Activated CD4-positive, alpha-beta T cell treated with anti-CD3 and anti-CD28 coated beads, Interleukin-2, amount 50 U/mL, for 24 hours (primary cell): ENCODE data around the gene KCNF1.

Experiments used
- DNase-seq, 2 donors: peaks; one replicate each; pipeline ENCODE4 v3.0.0-alpha.2; 2020; ENCODE audit warnings: low read depth in 1 of 2, low spot score in 1 of 2

The KCNF1 gene

GRCh38 chr2:10879624-10880585 is 31.8 kb upstream of the KCNF1 start:
- DNase-seq, result no peak

GRCh38 chr2:10880586-10881321 is 31.0 kb upstream of the KCNF1 start:
- no peak for DNase-seq

- no peak for DNase-seq
Measured at GRCh38 chr2:10882568-10882967, 29.2 kb upstream of the KCNF1 start.

GRCh38 chr2:10883066-10883465 is 28.7 kb upstream of the KCNF1 start:
- no peak for DNase-seq

DNA sequence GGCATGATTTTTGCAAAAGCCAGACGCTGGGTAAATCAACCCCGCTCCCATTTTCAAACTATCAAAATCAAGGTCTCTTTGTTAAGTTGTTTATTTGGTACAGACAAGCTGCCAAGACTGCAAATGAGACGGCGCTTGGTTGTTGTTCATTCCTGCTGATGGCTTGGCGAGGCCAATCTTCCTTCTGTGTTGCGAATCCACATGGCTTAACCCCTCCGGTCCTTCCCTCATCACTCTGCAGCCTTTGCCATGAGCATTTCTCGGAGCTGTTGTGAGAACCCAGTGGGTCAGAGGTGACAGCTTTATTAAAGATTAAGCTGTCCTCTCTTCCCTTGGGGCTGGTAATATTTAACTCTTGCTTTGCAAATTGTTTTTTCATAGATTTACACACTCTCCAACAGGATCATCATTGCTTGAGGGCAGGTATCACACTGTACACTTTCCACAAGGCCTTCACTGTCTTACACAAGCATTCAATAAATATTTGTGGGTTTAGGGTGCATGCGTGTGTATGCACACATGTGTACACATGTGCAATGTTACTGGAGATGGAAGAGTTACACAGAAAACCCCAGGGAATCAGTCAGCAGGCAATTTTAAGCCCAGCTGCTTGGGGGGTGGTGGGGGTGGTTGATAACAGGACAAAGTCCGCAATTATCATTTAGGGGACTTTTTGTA is 27.8 kb upstream of the KCNF1 start:
- no peak for DNase-seq

GRCh38 chr2:10884574-10884975 is 27.2 kb upstream of the KCNF1 start:
- DNase-seq, result no peak

- no peak for DNase-seq
Measured at GRCh38 chr2:10885094-10885860, 26.5 kb upstream of the KCNF1 start.

DNA sequence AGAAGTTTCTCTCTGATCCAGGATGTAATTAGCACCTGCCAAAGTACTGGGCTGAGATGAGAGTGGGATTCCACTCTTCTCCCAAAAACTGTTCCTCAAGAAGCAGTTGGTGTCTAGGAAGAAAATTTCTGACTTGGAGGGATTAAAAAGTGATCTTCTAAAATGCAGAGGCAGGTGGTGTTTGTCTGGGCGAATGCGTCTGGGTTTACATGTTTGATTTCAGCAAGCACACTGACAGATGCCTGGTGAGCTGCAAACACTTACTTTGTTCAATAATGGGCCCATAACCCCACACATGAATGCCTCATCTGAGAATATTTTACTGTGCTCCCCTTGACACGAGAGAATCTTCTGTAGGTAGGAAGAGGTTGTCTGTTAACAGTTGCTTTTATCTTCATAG is 24.3 kb upstream of the KCNF1 start:
- no peak for DNase-seq

- DNase-seq, result no peak
Measured at GRCh38 chr2:10889651-10890215, 22.0 kb upstream of the KCNF1 start.

GRCh38 chr2:10890706-10891270 is 20.9 kb upstream of the KCNF1 start:
- DNase-seq, result no peak

DNA sequence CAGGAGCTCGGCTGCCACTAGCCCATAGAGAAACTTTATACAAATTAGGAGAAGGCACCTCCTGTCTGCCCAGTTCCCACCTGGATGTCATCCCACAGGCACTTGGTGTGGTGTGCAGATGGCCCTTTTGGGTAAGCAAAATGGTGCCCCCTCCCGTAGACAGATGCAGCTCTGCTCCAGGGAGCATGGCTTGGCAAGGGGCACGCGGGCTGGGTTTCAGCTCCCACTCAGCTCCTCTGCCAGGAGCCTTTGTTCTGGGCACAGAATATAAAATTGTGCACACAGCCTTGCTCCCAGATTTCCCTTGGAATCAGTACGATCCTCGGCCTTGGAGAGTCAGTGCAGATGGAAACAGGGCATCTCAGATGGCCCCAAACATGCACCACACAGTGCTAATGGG is 20.3 kb upstream of the KCNF1 start:
- no peak for DNase-seq

- DNase-seq, result no peak
Measured at GRCh38 chr2:10891848-10892247, 19.9 kb upstream of the KCNF1 start.

DNA sequence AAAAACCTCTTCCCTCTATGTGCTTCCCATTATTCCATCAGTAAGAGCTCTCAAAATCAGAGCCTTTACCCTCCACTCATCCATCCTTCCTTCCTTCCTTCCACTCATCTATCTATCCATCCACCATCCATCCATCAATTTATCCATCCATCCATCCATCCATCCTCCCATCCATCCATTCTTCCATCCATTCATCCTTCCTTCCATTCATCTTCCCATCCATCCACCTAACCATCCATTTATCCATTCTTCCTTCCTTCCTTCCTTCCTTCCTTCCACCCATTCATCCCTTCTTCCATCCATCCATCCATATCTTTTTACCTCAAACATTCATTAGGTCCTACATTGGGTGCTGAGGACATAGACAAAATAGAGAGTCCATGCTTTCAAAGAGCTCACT is 19.4 kb upstream of the KCNF1 start:
- DNase-seq, result no peak

DNA sequence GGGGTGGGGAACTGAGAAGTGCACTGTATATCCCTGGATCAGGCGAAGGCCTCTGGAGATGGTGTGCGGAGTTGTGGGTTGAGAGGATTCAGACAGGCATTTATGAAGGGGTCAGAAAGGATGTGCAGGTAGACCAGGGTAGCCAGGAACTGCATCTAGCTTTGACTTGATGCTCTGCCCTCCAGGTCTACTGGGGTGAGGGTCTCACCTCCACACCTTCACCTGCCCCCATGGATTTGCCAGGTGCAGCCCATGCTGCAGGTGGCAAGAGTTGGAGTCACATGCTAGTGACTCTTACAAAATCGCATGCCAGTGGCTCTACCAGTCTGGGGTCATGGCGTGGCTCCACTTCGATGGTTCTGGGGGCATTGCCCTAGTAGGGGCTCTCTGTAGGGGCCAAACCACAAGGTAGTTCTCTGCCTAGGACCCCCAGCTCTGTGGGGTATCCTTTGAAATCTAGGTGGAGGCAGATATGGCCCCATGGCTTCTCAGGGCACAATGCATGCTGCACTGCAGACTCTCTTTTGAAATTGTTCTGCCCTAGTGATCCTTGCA is 18.9 kb upstream of the KCNF1 start:
- DNase-seq, result no peak

- DNase-seq, result no peak
Measured at GRCh38 chr2:10894264-10894935, 17.3 kb upstream of the KCNF1 start.

DNA sequence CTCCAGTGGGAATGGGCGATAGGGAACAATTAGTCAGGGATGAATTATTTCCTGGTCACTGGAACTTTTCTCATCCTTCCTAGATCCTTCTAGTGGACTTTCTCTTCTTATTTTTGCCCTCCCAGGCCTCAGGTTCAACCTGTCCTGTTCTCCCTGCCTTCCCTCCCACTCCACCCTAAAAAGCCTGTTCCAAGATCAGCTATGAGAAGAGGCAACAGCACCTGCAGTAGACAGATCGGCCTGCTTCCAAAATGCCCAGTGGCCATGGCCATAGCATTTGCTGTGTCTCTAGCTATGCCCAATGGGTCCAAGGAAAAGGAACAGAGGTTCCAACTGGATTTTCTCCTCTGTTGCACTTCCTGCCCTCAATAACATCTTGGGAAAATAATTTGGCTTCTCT is 16.5 kb upstream of the KCNF1 start:
- DNase-seq, result no peak

- DNase-seq, result no peak
Measured at GRCh38 chr2:10897956-10898355, 13.8 kb upstream of the KCNF1 start.

DNA sequence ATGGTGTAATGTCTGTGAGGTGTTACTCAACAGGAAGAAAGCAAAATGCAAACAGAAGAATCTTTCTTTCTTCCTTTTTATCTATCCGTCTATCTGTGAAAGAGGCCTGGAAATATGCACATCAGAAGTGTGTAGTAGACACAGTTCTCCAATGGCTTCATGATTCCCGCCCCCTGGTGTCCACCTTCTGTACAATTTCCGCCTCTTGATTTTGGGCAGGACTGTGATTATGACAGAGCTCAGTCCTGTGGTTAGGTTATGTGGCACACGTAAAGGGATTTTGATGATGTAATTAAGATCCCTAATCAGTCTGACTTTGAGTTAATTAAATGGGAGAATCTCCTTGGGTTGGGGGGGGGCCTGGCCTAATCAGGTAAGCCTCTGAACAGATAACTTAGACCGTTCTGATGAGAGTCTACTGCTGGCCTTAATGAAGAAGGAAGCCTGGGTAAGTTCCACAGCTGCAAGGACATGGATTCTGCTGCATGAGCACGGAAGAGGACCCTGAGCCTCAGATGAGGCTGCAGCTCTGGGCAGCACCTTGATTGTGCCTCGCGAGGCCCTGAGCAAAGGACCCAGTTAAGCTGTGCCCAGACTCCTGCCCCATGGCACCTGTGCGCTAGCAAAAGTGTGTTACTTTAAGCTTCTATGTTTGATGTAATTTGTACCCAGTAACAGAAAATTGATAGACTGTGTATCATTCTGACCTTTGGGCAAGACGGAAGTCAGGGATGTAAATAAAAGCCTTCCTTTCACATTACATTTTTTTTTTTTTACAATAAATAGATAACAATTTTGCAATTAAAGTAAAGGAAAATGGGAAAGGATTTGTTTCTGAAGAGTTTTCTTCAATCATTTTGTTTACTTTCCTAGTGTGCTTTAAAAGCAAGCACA is 11.3 kb upstream of the KCNF1 start:
- no peak for DNase-seq
